Psoas muscle (tissue), 8 donors: ENCODE results near the gene ELFN2. TPM values are rescaled to one million over a fixed set of nuclear protein-coding genes. Genes with fewer than 3 reads are reported as not detected.

Source experiments
- ATAC-seq, 4 donors: fragments of 200-7000 bp; cut with Tn5 transposase; one replicate each; pipeline ENCODE4 v1.9.1; 2020; ENCODE audit warnings: moderate library complexity in 3 of 4, mild to moderate bottlenecking in 2 of 4
- DNase-seq, 2 donors: peaks; one replicate each; pipeline ENCODE4 v3.0.0-alpha.2; 2020
- H3K27ac ChIP-seq: fragments of 200-600 bp; one replicate; pipeline ENCODE4 v1.8.0; 2022
- H3K27me3 ChIP-seq, 3 donors: fragments of 200-600 bp in 1 of 3; one replicate each; pipeline versions ENCODE4 v1.6.1 to v1.8.0; 2013 to 2022; ENCODE audit warnings: low read length in 2 of 3, mild to moderate bottlenecking in 2 of 3, moderate library complexity in 1 of 3; ENCODE audit not compliant: insufficient read depth in 3 of 3
- H3K36me3 ChIP-seq, 2 donors: fragments of 200-600 bp in 1 of 2; one replicate each; pipeline versions ENCODE4 v1.6.1 to v1.8.0; 2013 to 2022; ENCODE audit warnings: low read depth in 1 of 2, mild to moderate bottlenecking in 1 of 2, moderate library complexity in 1 of 2; ENCODE audit not compliant: insufficient read depth in 1 of 2
- H3K4me1 ChIP-seq: fragments of 200-600 bp; one replicate; pipeline ENCODE4 v1.8.0; 2022
- H3K4me3 ChIP-seq: fragments of 200-600 bp; one replicate; pipeline ENCODE4 v1.8.0; 2022; ENCODE audit warnings: mild to moderate bottlenecking
- H3K9me3 ChIP-seq: fragments of 200-600 bp; one replicate; pipeline ENCODE4 v1.8.0; 2022
- CTCF ChIP-seq: fragments of 200-600 bp; IDR thresholded peaks from one replicate; pipeline ENCODE4 v1.8.0; 2022; ENCODE audit warnings: antibody characterized with exemption
- WGBS, 3 donors: extraction: QIAGEN DNeasy Blood & Tissue Kit; methylation state at CpG; one replicate each; pipeline versions ENCODE4 v1.1.6 to v1.1.7; 2013; 5-methylcytosine and 5-hydroxymethylcytosine counted together
- intact Hi-C, 2 donors: fragments of 100-400 bp; cut with DNase I; formaldehyde crosslinking; loops; one replicate each; pipeline versions ENCODE4 v1.11.0 to v1.14.2; 2022
- polyA plus RNA-seq, 3 donors: library from polyadenylated mRNA; stranded (reverse); fragments of 200-250 nt; gene quantifications; one replicate each; pipeline ENCODE4 v1.2.3, GENCODE V29; 2013
- total RNA-seq, 4 donors: library from RNA; stranded (reverse); fragmentation: NEBNext Ultra II Directional in 2 of 4; extraction: Animal tissue kit (Norgen Biotek cat#: 25700) in 2 of 4; gene quantifications; one replicate each; pipeline versions ENCODE4 v1.2.1 to v1.2.4, GENCODE V29; 2021 to 2023
- donor health status: healthy with polysubstance abuse.
- donor health status: DM: no; HTN: no; CAD: no; lungs with moderate emphysema.
- donor health status: Bipolar disorder and iron deficiency.
- donor health status: healthy.
- donor health status: DM: yes; HTN: yes; CAD: no.
- donor health status: DM: no; HTN: no; CAD: no.
- donor health status: DM: no; HTN: no; CAD: no.
- donor health status: DM: yes; HTN: yes; CAD: no.

ELFN2 gene
- total and polyA plus RNA-seq, 7 donors: 0.01 to 0.05 (median 0.01) TPM; not detected in 4

GRCh38 chr22:37419370-37419968 lies 7.8 kb downstream of the ELFN2 start:
- Histone ChIP-seq H3K4me1 (no peaks in the 10 kb centered on the region), H3K27ac (no peak overlapping the region), H3K9me3 (no peaks in the 10 kb centered on the region), H3K4me3 (peak overlapping the region; percentile 11), H3K27me3 (peaks cover 0 to 76% (median 16%) of the 10 kb centered on the region in 3 donors), H3K36me3 (no peaks in the 10 kb centered on the region)
- no peak for ATAC-seq
- 12 to 22% (median 18%) methylated on average over 40 to 43 of the region's 43 CpGs for WGBS, 3 donors
- no peak for TF ChIP-seq CTCF
- DNase-seq: no peak
- intact Hi-C loops: no loop called here

- DNase-seq (no peak), ATAC-seq (no peak)
- intact Hi-C loops: no loop called here
Observed at GRCh38 chr22:37418627-37419369, 8.5 kb downstream of the ELFN2 start.

GRCh38 chr22:37417677-37418348 lies 9.5 kb downstream of the ELFN2 start:
- no peaks in the 10 kb centered on the region for H3K4me1 ChIP-seq
- intact Hi-C loops: no loop called here
- 61 to 74% (median 69%) methylated on average over 6 to 8 of the region's 8 CpGs for WGBS, 3 donors
- DNase-seq (no peak), ATAC-seq (no peak)
- no peak overlapping the region for H3K4me3 ChIP-seq
- TF ChIP-seq CTCF: no peak
- H3K36me3 ChIP-seq: no peaks in the 10 kb centered on the region
- H3K27ac ChIP-seq: no peak overlapping the region
- no peaks in the 10 kb centered on the region for H3K9me3 ChIP-seq
- H3K27me3 ChIP-seq: peaks cover 0 to 68% (median 9%) of the 10 kb centered on the region in 3 donors

More at GRCh38 chr22:37418627-37419369, 8.5 kb downstream of the ELFN2 start:
- Histone ChIP-seq H3K36me3 (no peaks in the 10 kb centered on the region), H3K27me3 (peaks cover 0 to 73% (median 14%) of the 10 kb centered on the region in 3 donors), H3K27ac (no peak overlapping the region), H3K9me3 (no peaks in the 10 kb centered on the region), H3K4me3 (no peak overlapping the region), H3K4me1 (no peaks in the 10 kb centered on the region)
- no peak for TF ChIP-seq CTCF
- 52 to 66% (median 65%) methylated on average over 26 to 28 of the region's 28 CpGs for WGBS, 3 donors

GRCh38 chr22:37417264-37417663 lies 10.0 kb downstream of the ELFN2 start:
- Histone ChIP-seq H3K36me3 (no peaks in the 10 kb centered on the region), H3K9me3 (no peaks in the 10 kb centered on the region), H3K4me3 (no peak overlapping the region), H3K27me3 (peaks cover 0 to 68% (median 10%) of the 10 kb centered on the region in 3 donors), H3K27ac (no peak overlapping the region), H3K4me1 (no peaks in the 10 kb centered on the region)
- TF ChIP-seq CTCF: no peak
- 76 to 85% (median 85%) methylated on average over 7 of the region's 7 CpGs for WGBS, 3 donors
- ATAC-seq (no peak), DNase-seq (no peak)
- intact Hi-C loops: no loop called here
